Right lobe of liver (tissue), 4 donors: ENCODE results near the gene CANX.
"Not testable (repeated sequence)": the region's sequence is repeated elsewhere in the genome, so short reads cannot be mapped to it uniquely, and the experiment has no call there.

Experiments
- POLR2A ChIP-seq: fragments of 450-650 bp; IDR thresholded peaks from one replicate; pipeline ENCODE4 v1.6.1; 2017; ENCODE audit warnings: antibody characterized with exemption, mild to moderate bottlenecking
- TF ChIP-seq, protein P1 (sequence below), 4 donors: fragments of 200-600 bp in 3 of 4; fragments of 450-650 bp in 1 of 4; IDR thresholded peaks; one replicate each; pipeline versions ENCODE4 v1.5.1 to v1.8.0; 2016 to 2022; ENCODE audit warnings: antibody characterized with exemption in 4 of 4, mild to moderate bottlenecking in 2 of 4
- donor health status: DM: no; HTN: no; CAD: no.
- donor health status: DM: no; HTN: no; CAD: no.
- donor health status: DM: no; HTN: yes; CAD: no.

GRCh38 chr5:179697543-179697942 lies 1.2 kb upstream of the CANX start:
- not testable (repeated sequence) for TF ChIP-seq POLR2A
- TF ChIP-seq, protein P1, sequence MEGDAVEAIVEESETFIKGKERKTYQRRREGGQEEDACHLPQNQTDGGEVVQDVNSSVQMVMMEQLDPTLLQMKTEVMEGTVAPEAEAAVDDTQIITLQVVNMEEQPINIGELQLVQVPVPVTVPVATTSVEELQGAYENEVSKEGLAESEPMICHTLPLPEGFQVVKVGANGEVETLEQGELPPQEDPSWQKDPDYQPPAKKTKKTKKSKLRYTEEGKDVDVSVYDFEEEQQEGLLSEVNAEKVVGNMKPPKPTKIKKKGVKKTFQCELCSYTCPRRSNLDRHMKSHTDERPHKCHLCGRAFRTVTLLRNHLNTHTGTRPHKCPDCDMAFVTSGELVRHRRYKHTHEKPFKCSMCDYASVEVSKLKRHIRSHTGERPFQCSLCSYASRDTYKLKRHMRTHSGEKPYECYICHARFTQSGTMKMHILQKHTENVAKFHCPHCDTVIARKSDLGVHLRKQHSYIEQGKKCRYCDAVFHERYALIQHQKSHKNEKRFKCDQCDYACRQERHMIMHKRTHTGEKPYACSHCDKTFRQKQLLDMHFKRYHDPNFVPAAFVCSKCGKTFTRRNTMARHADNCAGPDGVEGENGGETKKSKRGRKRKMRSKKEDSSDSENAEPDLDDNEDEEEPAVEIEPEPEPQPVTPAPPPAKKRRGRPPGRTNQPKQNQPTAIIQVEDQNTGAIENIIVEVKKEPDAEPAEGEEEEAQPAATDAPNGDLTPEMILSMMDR (IDR thresholded peaks at IDR 0.05) = not testable (repeated sequence)
